A549 (cell line): Measurements from ENCODE around the gene EPN2. TPM values are rescaled to one million over a fixed set of nuclear protein-coding genes. Genes with fewer than 3 reads are reported as not detected.
A peak's percentile ranks its signal among the peaks of the same experiment; 100 is the strongest.

ENCODE experiments used
- ATAC-seq, 2 experiments: fragments of 200-7000 bp in 1 of 2; fragments of >200 bp in 1 of 2; cut with Nextera tagmentation in 1 of 2; cut with Tn5 transposase in 1 of 2; 3 replicates each; pipeline versions ENCODE4 v1.8.0 to v1.9.1; 2018 to 2020; ENCODE audit warnings: mild to moderate bottlenecking in 1 of 2, moderate library complexity in 1 of 2
- CTCF ChIA-PET: fragments of 300-600 bp; sonication (Branson Sonifier 250); formaldehyde crosslinking; extraction: SDS; loops from one replicate; lab custom pipeline; 2021; ENCODE audit warnings: antibody characterized with exemption, inconsistent platforms; lab: Yijun Ruan, JAX
- POLR2A ChIA-PET: fragments of 350-600 bp; formaldehyde crosslinking; extraction: SDS; loops from one replicate; lab custom pipeline; 2021; ENCODE audit warnings: antibody characterized with exemption, inconsistent platforms; lab: Yijun Ruan, JAX
- DNase-seq, 2 experiments: peaks; one replicate each; pipeline versions ENCODE4 v3.0.0 to v3.0.0-alpha.2; 2011 to 2016; ENCODE audit warnings: low read depth in 1 of 2, low spot score in 1 of 2
- FAIRE-seq: peaks from 2 replicates; lab custom pipeline; 2011; peaks lifted over from hg19 to GRCh38; lab: Jason Lieb, UNC
- H3K27ac ChIP-seq, 2 experiments: fragments of >200 bp; sonication (Bioruptor Twin); formaldehyde crosslinking; 3 replicates each; pipeline ENCODE4 v1.5.1; 2016 to 2017
- H3K4me1 ChIP-seq: fragments of >200 bp; sonication (Bioruptor Twin); formaldehyde crosslinking; 3 replicates; pipeline ENCODE4 v1.6.1; 2016
- H3K4me2 ChIP-seq: fragments of >200 bp; sonication (Bioruptor Twin); formaldehyde crosslinking; 3 replicates; pipeline ENCODE4 v1.6.1; 2016
- H3K4me3 ChIP-seq: fragments of >200 bp; sonication (Bioruptor Twin); formaldehyde crosslinking; 3 replicates; pipeline ENCODE4 v1.5.1; 2016
- H3K9me3 ChIP-seq: fragments of >200 bp; sonication (Bioruptor Twin); formaldehyde crosslinking; 3 replicates; pipeline ENCODE4 v1.6.1; 2016
- BHLHE40 ChIP-seq: IDR thresholded peaks from 2 replicates; pipeline ENCODE4 v1.6.1; 2012; ENCODE audit warnings: low read depth, low read length, inconsistent platforms
- CBX8 ChIP-seq: fragments of 200-600 bp; sonication (generic); IDR thresholded peaks from 2 replicates; pipeline ENCODE4 v1.6.1; 2016
- CEBPB ChIP-seq, 2 experiments: fragments of >200 bp in 1 of 2; sonication (Bioruptor Twin) in 1 of 2; formaldehyde crosslinking in 1 of 2; IDR thresholded peaks; 2 replicates each; pipeline ENCODE4 v1.6.1; 2012 to 2016
- CHD2 ChIP-seq: fragments of 150-350 bp; IDR thresholded peaks from 2 replicates; pipeline ENCODE4 v1.6.1; 2014; ENCODE audit warnings: low read length; ENCODE audit not compliant: partially characterized antibody
- EP300 ChIP-seq, 2 experiments: fragments of >200 bp; sonication (Bioruptor Twin); formaldehyde crosslinking; IDR thresholded peaks; 2 replicates in 1 of 2; 3 replicates in 1 of 2; pipeline ENCODE4 v1.6.1; 2016 to 2017
- ESRRA ChIP-seq: fragments of 150-350 bp; IDR thresholded peaks from 2 replicates; pipeline ENCODE4 v1.6.1; 2014; ENCODE audit warnings: mild to moderate bottlenecking, low read length, borderline replicate concordance
- FOSB ChIP-seq: fragments of 250-450 bp; sonication (Bioruptor Pico); IDR thresholded peaks from 2 replicates; pipeline ENCODE4 v1.5.0; 2020; ENCODE audit warnings: mild to moderate bottlenecking, moderate library complexity
- HDAC2 ChIP-seq: fragments of 200-600 bp; sonication (generic); IDR thresholded peaks from 2 replicates; pipeline ENCODE4 v1.6.1; 2016
- HOXB5 ChIP-seq: fragments of 250-450 bp; sonication (Bioruptor Pico); IDR thresholded peaks from 2 replicates; pipeline ENCODE4 v1.5.0; 2020; ENCODE audit warnings: mild to moderate bottlenecking, moderate library complexity
- JUN ChIP-seq, 2 experiments: fragments of >200 bp; sonication (Bioruptor Twin); formaldehyde crosslinking; IDR thresholded peaks; 2 replicates in 1 of 2; 3 replicates in 1 of 2; pipeline ENCODE4 v1.6.1; 2016 to 2017
- KDM5A ChIP-seq: fragments of 200-600 bp; sonication (generic); IDR thresholded peaks from 2 replicates; pipeline ENCODE4 v1.6.1; 2016; ENCODE audit warnings: antibody characterized with exemption, mild to moderate bottlenecking
- MAZ ChIP-seq: fragments of 150-350 bp; IDR thresholded peaks from 2 replicates; pipeline ENCODE4 v1.6.1; 2014; ENCODE audit warnings: antibody characterized with exemption, low read depth, low read length, borderline replicate concordance
- NPAS2 ChIP-seq: fragments of 250-450 bp; sonication (Bioruptor Pico); IDR thresholded peaks from 2 replicates; pipeline ENCODE4 v1.8.0; 2022; ENCODE audit warnings: mild to moderate bottlenecking, moderate library complexity, borderline replicate concordance
- POLR2AphosphoS2 ChIP-seq: conservative IDR thresholded peaks from 2 replicates; pipeline ENCODE4 v1.6.1; 2012; ENCODE audit warnings: low read length, improper control_type of control experiment, inconsistent platforms
- RAD21 ChIP-seq, 2 experiments: fragments of >200 bp in 1 of 2; sonication (Bioruptor Twin) in 1 of 2; formaldehyde crosslinking in 1 of 2; IDR thresholded peaks in 1 of 2; conservative IDR thresholded peaks in 1 of 2; 2 replicates in 1 of 2; 3 replicates in 1 of 2; pipeline ENCODE4 v1.6.1; 2012 to 2018; ENCODE audit warnings: inconsistent platforms in 1 of 2
- RFX5 ChIP-seq: fragments of 450-650 bp; IDR thresholded peaks from 2 replicates; pipeline ENCODE4 v1.7.1; 2014; ENCODE audit warnings: antibody characterized with exemption, mild to moderate bottlenecking, moderate library complexity
- TFCP2L1 ChIP-seq: fragments of 250-450 bp; sonication (Bioruptor Pico); IDR thresholded peaks from 2 replicates; pipeline ENCODE4 v1.5.0; 2021; ENCODE audit warnings: mild to moderate bottlenecking
- ZNF302 ChIP-seq: fragments of 250-450 bp; sonication (Bioruptor Pico); IDR thresholded peaks from 2 replicates; pipeline ENCODE4 v1.9.0; 2021; ENCODE audit warnings: inconsistent platforms, mild to moderate bottlenecking, moderate library complexity
- WGBS: methylation state at CpG from one replicate; pipeline ENCODE4 v1.1.6; 2017; ENCODE audit errors: missing lambda C conversion rate; 5-methylcytosine and 5-hydroxymethylcytosine counted together
- polyA plus RNA-seq, 4 experiments: library from polyadenylated mRNA; depleted of rRNA in 3 of 4; stranded (reverse); fragments of >200 nt; fragmentation: RNase III in 1 of 4; extraction: RNeasy Plus Mini Kit Qiagen cat#74134 plus additional on column Dnase treatment in 1 of 4; gene quantifications; 2 replicates in 3 of 4; 3 replicates in 1 of 4; pipeline ENCODE4 v1.2.3, GENCODE V29; 2011 to 2017
- TF ChIP-seq, protein P1 (sequence below): fragments of >200 bp; sonication (Bioruptor Twin); formaldehyde crosslinking; IDR thresholded peaks from 3 replicates; pipeline ENCODE4 v1.6.1; 2016
- TF ChIP-seq, protein P2 (sequence below): IDR thresholded peaks from 2 replicates; pipeline ENCODE4 v1.6.1; 2012
- TF ChIP-seq, protein P3 (sequence below): fragments of 250-450 bp; sonication (Bioruptor Pico); IDR thresholded peaks from 2 replicates; pipeline ENCODE4 v1.5.0; 2020; ENCODE audit warnings: low read depth, mild to moderate bottlenecking, moderate library complexity
- TF ChIP-seq, protein P4 (sequence below): fragments of 200-600 bp; sonication (generic); IDR thresholded peaks from 2 replicates; pipeline ENCODE4 v1.6.1; 2016; ENCODE audit warnings: antibody characterized with exemption, mild to moderate bottlenecking, moderate library complexity
- TF ChIP-seq, protein P5 (sequence below): fragments of 250-450 bp; sonication (Bioruptor Pico); IDR thresholded peaks from 2 replicates; pipeline ENCODE4 v1.5.0; 2021; ENCODE audit warnings: mild to moderate bottlenecking, moderate library complexity, borderline replicate concordance

Gene EPN2
- polyA plus RNA-seq, 2 of the 4 experiments (the other 2 are of a cell fraction), result 32.1 to 33.8 TPM

DNA sequence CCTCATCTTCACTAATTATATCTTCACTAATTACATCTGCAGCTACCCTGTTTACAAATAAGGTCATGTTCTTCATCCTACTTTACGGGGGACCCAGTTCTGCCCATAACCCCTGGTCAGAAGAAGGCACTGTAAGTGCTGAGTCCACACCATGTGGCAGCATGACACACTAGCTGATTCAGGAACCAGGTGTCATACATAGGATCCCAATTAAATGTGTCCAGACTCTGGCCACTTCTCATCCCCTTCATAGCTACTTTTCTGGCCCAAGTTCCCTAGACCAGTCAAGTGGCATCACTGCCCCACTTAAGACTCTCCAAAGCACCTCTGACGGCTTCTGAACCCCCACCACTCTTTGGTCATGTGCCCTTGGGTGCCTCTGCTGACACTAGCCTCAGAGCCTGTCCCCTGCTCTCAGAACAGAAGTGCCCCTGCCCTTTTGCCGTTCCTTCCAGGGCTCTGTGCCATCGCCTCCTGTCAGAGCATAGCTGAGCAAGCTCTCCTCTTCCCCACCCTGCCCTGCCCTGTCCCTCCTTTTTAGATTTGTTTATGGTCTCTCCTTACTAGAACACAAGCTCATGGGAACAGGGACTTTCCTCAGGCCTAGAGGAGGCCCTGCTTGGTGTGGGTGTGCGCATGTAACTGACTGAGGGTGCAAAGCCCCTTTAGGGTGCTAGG, 64.2 kb downstream of the EPN2 start:
- WGBS, result 85% methylated on average over 5 of the region's 5 CpGs
- Histone ChIP-seq H3K4me2 (no peak overlapping the region), H3K4me1 (no peaks in the 10 kb centered on the region), H3K27ac (0 out of 6 replicates have a peak overlapping the region, but pooled peaks of 1 of the 2 experiments have one; percentile 5), H3K9me3 (no peaks in the 10 kb centered on the region), H3K4me3 (no peak overlapping the region)
- no peak for DNase-seq
- ChIA-PET POLR2A (no interaction called here), CTCF (interaction anchor here (0.5 to 0.9 kb wide), 5 partner anchors 9 to 460 kb away, joined by 3 to 4 read pairs (median 3); no protein-coding TSS in a partner anchor)
- TF ChIP-seq HDAC2, result no peak
- TF ChIP-seq, protein P1, sequence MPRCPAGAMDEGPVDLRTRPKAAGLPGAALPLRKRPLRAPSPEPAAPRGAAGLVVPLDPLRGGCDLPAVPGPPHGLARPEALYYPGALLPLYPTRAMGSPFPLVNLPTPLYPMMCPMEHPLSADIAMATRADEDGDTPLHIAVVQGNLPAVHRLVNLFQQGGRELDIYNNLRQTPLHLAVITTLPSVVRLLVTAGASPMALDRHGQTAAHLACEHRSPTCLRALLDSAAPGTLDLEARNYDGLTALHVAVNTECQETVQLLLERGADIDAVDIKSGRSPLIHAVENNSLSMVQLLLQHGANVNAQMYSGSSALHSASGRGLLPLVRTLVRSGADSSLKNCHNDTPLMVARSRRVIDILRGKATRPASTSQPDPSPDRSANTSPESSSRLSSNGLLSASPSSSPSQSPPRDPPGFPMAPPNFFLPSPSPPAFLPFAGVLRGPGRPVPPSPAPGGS, result no peak
- no peak for TF ChIP-seq CHD2
- TF ChIP-seq, protein P2, sequence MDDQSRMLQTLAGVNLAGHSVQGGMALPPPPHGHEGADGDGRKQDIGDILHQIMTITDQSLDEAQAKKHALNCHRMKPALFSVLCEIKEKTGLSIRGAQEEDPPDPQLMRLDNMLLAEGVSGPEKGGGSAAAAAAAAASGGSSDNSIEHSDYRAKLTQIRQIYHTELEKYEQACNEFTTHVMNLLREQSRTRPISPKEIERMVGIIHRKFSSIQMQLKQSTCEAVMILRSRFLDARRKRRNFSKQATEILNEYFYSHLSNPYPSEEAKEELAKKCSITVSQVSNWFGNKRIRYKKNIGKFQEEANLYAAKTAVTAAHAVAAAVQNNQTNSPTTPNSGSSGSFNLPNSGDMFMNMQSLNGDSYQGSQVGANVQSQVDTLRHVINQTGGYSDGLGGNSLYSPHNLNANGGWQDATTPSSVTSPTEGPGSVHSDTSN, result no peak
- TF ChIP-seq RFX5, result no peak
- TF ChIP-seq BHLHE40, result no peak
- TF ChIP-seq EP300 (IDR thresholded peaks at IDR 0.05), result no peak
- TF ChIP-seq, protein P3, sequence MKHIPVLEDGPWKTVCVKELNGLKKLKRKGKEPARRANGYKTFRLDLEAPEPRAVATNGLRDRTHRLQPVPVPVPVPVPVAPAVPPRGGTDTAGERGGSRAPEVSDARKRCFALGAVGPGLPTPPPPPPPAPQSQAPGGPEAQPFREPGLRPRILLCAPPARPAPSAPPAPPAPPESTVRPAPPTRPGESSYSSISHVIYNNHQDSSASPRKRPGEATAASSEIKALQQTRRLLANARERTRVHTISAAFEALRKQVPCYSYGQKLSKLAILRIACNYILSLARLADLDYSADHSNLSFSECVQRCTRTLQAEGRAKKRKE (CRISPR knock-in tag), result no peak
- TF ChIP-seq FOSB, result no peak
- TF ChIP-seq ZNF302 (CRISPR knock-in tag), result no peak
- TF ChIP-seq NPAS2 (CRISPR knock-in tag), result no peak
- no peak for TF ChIP-seq MAZ
- TF ChIP-seq RAD21 (conservative IDR thresholded peaks at IDR 0.05 in 1 of 2, IDR thresholded peaks at IDR 0.05 in 1 of 2), result no peak
- no peak for TF ChIP-seq HOXB5 (CRISPR knock-in tag)
- no peak for TF ChIP-seq ESRRA
- TF ChIP-seq, protein P4, sequence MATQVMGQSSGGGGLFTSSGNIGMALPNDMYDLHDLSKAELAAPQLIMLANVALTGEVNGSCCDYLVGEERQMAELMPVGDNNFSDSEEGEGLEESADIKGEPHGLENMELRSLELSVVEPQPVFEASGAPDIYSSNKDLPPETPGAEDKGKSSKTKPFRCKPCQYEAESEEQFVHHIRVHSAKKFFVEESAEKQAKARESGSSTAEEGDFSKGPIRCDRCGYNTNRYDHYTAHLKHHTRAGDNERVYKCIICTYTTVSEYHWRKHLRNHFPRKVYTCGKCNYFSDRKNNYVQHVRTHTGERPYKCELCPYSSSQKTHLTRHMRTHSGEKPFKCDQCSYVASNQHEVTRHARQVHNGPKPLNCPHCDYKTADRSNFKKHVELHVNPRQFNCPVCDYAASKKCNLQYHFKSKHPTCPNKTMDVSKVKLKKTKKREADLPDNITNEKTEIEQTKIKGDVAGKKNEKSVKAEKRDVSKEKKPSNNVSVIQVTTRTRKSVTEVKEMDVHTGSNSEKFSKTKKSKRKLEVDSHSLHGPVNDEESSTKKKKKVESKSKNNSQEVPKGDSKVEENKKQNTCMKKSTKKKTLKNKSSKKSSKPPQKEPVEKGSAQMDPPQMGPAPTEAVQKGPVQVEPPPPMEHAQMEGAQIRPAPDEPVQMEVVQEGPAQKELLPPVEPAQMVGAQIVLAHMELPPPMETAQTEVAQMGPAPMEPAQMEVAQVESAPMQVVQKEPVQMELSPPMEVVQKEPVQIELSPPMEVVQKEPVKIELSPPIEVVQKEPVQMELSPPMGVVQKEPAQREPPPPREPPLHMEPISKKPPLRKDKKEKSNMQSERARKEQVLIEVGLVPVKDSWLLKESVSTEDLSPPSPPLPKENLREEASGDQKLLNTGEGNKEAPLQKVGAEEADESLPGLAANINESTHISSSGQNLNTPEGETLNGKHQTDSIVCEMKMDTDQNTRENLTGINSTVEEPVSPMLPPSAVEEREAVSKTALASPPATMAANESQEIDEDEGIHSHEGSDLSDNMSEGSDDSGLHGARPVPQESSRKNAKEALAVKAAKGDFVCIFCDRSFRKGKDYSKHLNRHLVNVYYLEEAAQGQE, result no peak
- no peak for TF ChIP-seq TFCP2L1
- FAIRE-seq, result no peak
- no peak for ATAC-seq

DNA sequence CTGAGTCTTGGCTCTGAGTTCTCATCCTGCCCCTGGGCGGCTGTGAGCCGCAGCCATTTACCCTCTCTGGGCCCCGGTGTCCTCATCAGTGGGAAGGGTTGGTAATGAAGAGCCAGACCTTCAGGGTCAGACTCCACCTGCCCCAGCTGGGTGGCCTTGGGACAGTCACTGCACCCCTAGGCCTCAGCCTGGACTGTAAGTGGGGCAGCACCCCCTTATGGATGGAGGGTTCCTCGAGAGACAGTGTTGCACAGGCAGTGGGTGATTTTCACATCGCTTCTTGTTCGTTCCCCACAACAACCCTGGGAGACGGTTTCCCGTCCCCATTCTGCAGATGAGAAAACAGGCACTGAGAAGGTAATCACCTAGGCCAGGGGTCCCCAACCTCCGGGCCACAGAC, 64.8 kb downstream of the EPN2 start:
- FAIRE-seq, result no peak
- 91% methylated on average over 9 of the region's 9 CpGs for WGBS
- Histone ChIP-seq H3K4me3 (no peak overlapping the region), H3K27ac (no peak overlapping the region), H3K9me3 (no peaks in the 10 kb centered on the region), H3K4me2 (no peak overlapping the region), H3K4me1 (no peaks in the 10 kb centered on the region)
- ATAC-seq, result 0 out of 6 replicates have a peak, but pooled peaks of 1 of the 2 experiments have one; percentile 6
- ChIA-PET CTCF (interaction anchor here (0.8 to 7.9 kb wide), 3 partner anchors 10 to 25 kb away, joined by 3 to 62 read pairs (median 3); no protein-coding TSS in a partner anchor), POLR2A (no interaction called here)
- TF ChIP-seq JUN (IDR thresholded peaks at IDR 0.05) (no peak), POLR2AphosphoS2 (no peak), KDM5A (no peak), CEBPB (IDR thresholded peaks at IDR 0.05) (no peak), ESRRA (no peak), RAD21 (conservative IDR thresholded peaks at IDR 0.05 in 1 of 2, IDR thresholded peaks at IDR 0.05 in 1 of 2) (no peak), CBX8 (no peak)
- TF ChIP-seq, protein P2, result no peak
- TF ChIP-seq, protein P5, sequence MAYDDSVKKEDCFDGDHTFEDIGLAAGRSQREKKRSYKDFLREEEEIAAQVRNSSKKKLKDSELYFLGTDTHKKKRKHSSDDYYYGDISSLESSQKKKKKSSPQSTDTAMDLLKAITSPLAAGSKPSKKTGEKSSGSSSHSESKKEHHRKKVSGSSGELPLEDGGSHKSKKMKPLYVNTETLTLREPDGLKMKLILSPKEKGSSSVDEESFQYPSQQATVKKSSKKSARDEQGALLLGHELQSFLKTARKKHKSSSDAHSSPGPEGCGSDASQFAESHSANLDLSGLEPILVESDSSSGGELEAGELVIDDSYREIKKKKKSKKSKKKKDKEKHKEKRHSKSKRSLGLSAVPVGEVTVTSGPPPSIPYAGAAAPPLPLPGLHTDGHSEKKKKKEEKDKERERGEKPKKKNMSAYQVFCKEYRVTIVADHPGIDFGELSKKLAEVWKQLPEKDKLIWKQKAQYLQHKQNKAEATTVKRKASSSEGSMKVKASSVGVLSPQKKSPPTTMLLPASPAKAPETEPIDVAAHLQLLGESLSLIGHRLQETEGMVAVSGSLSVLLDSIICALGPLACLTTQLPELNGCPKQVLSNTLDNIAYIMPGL, result no peak
- TF ChIP-seq, protein P1, result no peak
- DNase-seq, result no peak
